Measurements from ENCODE around the gene POC1A.

- TF ChIP-seq, protein P1, sequence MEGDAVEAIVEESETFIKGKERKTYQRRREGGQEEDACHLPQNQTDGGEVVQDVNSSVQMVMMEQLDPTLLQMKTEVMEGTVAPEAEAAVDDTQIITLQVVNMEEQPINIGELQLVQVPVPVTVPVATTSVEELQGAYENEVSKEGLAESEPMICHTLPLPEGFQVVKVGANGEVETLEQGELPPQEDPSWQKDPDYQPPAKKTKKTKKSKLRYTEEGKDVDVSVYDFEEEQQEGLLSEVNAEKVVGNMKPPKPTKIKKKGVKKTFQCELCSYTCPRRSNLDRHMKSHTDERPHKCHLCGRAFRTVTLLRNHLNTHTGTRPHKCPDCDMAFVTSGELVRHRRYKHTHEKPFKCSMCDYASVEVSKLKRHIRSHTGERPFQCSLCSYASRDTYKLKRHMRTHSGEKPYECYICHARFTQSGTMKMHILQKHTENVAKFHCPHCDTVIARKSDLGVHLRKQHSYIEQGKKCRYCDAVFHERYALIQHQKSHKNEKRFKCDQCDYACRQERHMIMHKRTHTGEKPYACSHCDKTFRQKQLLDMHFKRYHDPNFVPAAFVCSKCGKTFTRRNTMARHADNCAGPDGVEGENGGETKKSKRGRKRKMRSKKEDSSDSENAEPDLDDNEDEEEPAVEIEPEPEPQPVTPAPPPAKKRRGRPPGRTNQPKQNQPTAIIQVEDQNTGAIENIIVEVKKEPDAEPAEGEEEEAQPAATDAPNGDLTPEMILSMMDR (IDR thresholded peaks at IDR 0.05), result no peak
- no peak for TF ChIP-seq POLR2AphosphoS5 (IDR thresholded peaks at IDR 0.05)
- no peak for TF ChIP-seq POLR2A (IDR thresholded peaks at IDR 0.05)
- TF ChIP-seq EP300 (IDR thresholded peaks at IDR 0.05), result no peak
These were observed 21.3 kb downstream of the POC1A start for GRCh38 chr3:52132930-52133329.

All from upper lobe of left lung (tissue), 4 donors.